DMS153 treated with DMSO at 0.1 percent for 48 hours (cell line): ENCODE results near the gene CARD11.
A peak's percentile ranks its signal among the peaks of the same experiment; 100 is the strongest.
"Not testable (repeated sequence)": the region's sequence is repeated elsewhere in the genome, so short reads cannot be mapped to it uniquely, and the experiment has no call there.

Experiments
- DNase-seq: peaks from one replicate; lab custom pipeline; 2025; ENCODE audit not compliant: unreplicated experiment; lab: John Stamatoyannopoulos, UW

Gene CARD11

DNA sequence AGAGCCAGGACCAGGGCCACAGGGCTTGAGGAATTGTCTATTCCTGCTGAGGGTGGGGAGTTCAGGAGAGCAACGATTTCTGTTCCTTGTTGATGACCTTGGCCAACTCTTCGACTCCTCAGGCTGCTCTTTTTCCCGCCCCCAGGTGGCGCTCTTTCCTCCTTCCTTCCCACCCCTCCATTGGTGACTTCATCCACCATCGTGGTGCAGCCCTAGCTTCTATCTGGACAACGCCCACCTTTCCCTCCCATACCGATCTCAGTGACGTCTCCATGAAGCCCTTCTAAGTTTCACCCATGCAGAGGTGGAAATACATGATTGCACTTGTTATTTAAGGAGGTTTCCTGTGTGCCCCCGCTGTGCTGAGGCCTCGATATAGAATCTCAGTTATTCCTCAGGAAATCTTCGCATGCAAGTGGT lies 22.1 kb upstream of the CARD11 start:
- DNase-seq = no peak

DNA sequence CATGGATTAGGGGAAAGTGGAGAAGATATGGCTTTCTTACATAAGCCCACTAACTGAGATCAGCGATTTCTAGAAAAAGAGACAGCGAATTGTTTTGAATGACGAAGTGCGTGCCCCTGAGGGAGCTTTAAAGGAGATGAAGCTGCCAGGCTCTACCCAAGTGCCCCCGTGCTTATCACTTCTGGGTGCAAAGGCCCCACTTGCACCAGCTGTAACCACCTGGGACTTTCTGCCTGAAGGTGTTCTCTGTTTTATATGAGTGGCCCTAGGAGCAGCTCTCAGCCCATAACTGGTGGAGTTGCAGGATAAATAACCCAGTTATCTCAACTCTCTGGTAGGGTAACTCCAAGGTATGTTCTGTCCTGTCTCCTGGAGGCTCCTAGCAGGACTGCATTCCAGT lies 20.4 kb upstream of the CARD11 start:
- DNase-seq = no peak

DNA sequence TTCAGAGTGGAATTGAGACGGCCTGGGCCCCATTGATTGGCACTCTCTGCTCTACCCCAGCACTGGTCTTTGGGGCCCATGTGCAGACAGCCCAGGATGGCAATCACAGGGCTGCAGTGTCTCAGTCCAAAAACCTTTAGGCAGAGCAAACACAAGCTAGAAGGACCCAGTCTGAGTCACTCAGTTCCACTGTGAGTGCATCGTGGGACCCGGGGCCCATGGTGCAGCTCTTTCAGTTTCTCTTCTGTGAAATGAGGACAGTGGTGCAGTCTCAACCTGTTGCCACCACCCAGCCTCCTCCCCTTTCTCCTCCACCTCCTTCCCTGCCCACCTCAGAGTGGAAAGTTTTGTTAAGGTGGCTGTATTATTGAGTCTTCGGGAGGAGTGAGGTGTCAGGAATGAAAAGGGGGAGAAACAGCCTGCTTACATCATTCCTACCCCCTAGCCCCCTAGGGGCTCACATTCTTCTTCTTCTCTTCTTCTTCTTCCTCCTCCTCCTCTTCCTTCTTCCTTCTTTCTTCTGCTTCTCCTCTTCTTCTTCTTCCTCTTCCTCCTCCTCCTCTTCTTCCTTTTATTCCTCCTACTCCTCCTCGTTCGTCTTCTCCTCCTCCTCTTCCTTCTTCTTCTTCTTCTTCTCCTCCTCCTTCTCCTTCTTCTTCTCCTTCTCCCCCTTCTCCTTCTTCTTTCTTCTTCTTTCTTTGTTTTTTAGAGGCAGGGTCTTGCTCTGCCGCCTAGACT lies 19.5 kb upstream of the CARD11 start:
- no peak for DNase-seq

DNA sequence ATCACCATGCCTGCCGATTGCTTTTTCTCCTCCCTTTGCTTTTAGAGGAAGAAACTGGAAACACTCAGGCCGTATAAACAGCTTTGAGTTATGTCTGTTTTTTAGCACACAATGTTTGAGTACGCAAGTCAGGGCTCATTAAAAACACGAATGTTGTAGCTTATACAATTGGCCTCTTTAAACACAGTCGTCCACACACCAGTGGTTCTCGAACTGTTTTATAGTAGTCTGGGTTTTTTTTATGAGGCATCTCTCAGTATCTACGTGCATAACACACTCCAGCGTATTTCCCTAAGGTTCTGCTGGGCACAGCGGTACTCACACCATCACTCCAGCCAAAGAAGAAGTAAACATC lies 13.4 kb upstream of the CARD11 start:
- peak; percentile 75 for DNase-seq

DNA sequence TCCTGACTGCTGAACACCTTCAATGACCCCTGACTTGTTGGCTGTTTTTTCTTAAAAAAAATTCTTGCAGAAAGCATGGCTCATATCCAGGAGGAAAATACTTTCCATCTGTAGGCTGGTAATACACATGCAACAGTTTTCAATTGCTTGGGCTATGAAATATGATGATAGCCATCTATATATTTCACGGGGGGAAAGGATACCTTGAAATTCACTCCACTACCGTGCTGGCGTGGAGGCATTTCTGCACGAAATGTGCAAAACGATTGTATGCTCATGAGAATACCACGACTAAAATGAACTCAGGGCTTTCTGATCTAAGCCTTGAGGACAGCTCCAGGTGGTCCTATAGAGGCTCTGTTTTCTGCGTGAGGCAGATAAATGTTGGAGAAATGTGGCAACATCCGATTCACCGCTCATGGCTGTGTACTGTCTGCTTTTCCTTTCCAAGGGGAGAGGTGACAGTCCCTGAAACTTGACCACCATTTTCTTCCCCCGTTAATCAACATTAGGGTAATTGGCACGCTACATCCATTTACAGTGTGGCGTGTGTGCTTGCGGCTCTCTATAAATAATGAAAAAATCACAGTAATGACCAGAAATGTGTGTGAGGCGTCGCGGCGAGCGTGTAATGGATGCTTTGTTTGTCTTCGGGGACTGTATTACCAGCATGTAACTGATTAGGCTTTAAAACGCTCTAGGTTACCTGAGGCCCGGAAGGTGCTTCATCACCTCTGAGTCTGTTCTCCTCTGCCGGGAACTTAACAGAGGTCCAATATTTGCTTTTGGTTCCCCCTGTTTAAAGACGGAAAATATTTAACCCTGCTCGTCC lies 12.8 kb upstream of the CARD11 start:
- DNase-seq = no peak

DNA sequence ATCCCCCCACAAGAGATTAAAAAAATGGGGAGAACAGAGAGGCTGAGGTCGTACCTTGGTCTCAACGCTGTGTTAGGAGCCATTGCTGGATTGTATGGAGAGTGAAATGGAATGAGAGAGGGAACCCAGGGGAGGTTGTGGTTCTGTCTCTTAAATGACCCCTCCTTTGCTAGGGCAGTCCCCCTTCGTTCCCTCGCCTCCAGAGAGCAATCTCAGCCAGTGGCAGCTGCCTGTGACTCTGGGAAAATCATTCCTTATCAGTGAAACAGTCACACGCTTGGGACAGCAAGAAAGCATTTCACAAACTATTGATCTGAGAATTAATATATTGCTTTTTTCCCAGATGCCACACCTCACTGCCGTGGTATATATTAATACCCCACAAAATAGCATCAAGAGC lies 12.0 kb upstream of the CARD11 start:
- DNase-seq = no peak

DNA sequence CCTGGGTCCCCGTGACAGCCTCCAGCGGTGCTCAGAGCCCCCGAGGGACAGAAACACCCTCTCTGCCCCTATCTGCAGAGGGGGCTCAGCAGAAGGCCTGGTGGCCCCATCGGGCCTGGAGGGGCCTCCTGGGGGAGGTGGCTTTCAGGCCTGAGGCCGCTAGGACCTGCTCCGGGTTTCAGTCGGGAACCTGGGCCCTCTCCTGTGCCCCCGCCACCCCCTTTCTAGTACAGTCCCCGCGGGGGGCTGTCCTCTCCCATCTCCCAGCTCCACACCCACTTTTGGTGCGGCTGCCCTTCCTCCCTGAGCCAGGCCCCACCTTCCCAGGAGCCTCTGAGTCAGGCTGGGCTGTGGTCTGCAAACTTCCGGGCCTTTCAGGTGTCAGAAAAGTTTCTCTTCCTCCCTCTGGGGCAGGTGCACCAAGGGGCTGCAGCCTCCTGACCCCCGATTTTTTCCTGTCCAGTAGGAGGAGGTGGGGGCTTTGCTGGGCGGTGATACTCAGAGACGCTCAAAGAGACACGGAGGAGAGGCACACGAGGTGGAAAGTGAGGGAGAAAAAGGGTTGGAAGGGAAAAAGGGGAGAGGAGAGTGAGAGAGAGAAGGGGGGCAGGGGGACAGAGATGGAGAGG lies 692 bp downstream of the CARD11 start:
- DNase-seq = no peak

DNA sequence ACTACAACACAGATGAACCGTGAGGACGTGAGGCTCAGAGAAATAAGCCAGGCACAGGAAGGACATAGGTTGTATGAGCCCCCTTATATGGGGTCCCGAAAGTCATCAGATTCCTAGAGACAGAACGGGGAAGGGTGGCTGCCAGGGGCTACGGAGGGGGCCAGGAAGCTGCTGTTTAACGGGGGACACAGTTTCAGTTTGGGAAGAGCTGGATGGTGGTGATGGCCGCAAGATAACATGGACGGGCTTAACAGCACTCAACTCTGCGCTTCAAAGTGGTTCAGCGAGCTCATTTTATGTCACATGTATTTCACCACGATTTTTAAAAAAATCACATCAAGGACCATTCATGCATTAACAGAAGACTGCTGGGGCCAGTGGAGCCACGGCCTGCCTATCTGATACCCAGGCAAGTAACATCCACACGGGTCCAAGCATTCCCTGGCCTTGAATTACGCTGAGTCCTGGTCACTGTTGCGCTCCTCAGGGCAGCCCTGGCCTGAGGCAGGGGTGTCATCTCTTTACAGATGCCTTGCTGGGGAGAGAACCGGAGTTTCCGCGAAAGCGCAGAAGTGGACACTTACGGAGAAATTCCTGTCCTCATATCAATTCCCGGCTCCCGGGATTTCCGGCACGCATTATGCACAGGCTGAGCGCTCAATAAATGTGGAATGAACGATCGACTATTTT lies 1.5 kb downstream of the CARD11 start:
- DNase-seq = no peak

DNA sequence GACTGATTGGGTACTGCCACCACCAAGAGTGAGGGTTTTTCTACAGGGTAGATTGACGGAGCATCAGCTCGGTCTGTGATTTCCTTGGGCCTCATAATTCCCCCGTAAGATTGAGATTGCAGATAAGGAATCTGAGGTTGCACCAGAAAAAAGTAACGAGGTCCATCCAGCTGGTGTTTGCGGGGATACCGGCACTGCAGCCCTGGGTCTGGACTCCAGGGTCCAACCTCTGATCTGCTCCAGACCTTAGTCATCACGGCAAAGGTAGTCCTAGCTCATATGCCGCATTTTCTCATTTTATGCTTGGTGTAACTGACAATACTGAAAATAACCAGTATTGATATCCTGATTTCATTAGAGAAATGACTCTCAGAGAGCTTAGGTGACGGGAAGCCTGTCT lies 3.9 kb downstream of the CARD11 start:
- no peak for DNase-seq

DNA sequence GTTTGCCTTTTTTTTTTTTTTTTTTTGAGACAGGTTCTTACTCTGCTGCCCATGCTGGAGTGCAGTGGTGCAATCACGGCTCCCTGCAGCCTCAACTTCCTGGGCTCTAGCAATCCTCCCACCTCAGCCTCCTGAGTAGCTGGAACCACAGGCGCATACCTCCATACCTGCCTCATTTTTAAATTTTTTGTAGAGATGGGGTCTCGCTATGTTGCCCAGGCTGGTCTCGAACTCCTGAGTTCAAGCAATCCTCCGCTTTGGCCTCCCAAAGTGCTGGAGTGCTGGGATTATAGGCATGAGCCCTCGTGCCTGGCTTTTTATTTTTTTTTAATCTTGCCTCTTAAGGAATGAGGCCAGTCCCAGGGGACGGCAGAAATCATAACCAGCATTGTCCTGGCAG lies 5.7 kb downstream of the CARD11 start:
- DNase-seq = not testable (repeated sequence)

DNA sequence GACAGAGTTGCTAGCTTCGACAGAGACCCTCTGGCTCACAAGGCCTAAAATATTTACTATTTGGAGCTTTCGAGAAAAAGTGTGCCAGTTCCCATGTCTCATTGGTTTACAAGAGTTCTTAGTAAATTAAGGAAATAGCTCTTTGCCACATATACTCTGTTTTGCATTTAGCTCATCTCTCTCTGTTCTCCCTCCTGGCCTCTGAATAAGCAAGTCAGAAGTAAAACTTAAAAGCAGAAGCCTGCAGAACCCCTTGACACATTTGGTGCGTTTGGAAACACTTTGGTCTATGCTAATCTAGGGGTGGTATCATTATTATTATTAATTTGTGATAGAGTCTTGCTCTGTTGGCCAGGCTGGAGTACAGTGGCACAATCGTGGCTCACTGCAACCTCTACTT lies 6.4 kb downstream of the CARD11 start:
- no peak for DNase-seq

DNA sequence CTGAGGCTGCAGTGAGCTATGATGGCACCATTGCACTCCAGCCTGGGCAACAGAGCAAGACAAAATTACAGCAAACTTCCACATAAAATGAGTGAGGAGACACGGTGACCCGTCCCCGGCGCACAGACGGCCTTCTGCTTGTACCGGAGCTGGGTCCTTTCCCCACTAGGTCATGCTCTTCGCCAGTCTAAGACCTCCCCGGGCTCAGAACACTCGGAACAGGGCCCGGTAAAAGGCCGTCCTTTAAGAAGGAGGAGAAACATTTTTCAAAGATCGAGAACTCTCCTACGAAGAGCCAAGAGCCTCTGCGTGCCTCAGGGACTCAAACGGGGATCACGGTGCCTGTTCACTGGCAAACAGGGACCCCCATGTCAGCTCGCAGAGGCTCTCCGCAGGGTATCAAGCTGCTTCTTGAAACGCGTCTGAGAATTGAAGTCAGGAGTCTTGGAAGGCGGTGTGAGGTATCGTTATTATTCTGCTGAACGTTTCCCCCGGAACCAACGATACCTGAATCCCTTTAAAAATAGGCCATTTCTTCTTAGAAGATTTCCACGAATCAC lies 9.0 kb downstream of the CARD11 start:
- DNase-seq = no peak

DNA sequence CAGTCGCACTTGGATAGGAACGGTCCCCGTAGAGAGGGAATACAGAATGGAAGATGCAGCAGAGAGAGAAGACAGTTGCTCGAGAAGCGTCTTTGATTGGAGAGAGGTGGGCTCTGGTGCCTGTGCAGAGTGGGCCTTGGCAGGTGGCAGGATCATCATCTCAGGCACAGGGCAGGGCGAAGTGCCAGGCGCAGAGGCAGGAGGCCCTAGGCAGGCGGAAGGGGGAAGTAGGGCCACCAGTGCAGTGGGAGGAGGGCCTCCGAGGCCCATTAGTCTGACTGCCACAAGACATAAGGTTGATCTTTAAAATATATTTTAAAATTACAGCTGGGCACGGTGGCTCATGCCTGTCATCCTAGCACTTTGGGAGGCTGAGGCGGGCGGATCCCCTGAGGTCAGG lies 10.1 kb downstream of the CARD11 start:
- DNase-seq = no peak

DNA sequence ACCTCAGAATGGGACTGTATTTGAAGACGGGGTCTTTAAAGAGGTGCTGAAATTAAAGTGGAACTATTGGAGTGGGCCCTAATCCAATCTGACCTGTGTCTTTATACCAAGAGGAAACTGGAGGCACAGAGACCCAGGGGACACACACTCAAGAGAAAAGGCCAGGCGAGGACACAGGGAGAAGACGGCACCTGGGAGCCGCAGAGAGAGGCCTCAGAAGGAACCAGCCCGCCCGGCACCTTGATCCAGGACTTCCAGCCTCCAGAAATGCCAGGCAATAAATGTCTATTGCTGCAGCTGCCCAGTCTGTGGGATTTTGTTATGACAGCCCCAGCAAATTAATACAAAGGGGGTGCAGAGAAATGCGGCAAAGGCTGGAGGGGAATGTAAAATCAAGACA lies 10.5 kb downstream of the CARD11 start:
- DNase-seq = no peak

DNA sequence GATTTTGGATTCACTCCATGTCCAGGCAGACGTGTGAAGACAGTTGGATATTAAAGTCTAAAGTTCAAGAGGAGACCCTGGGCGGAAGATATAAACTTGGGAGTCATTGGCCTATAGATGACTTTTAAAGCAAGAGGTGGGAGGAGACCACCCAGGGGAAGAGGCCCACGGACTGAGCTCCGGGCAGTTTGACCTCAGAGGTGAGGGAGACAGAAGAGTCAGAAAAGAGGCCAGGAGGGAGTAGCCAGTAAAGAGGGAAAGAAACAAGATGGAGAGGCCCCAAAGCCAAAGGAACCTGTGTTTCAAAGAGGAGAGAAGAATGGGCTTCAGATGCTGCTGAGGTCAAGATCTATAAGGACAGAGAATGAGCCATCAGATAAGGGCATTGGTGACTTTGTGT lies 11.4 kb downstream of the CARD11 start:
- no peak for DNase-seq

DNA sequence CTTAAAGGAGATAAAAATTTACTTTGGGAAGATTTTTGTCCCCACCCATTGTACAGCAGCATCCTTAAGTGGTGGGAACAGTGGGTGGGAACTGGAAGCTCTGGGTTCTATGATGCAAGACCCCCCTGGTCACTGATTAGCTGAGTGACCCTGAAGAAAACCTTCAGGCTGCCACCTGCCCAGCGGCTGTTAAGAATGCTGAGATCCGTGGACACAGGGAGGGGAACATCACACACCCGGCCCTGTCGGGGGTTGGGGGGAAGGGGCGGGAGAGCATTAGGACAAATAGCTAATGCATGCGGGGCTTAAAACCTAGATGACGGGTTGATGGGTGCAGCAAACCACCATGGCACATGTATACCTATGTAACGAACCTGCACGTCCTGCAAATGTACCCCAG lies 14.5 kb downstream of the CARD11 start:
- no peak for DNase-seq

DNA sequence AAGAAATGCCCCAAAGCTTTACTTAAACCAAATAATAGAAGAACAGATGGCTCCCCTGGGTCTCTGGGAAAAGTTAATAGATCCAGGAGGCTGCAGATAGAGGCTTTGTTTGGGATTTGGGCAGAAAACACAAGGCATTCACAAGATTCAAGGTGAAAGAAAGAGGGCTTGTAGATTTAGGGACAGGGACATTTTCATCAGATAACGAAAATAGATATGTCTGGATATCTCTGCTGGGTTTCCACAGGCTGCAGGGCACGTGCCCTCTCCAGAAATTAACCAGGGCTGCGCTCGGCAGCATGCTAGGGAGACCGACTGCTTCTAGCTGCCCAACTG lies 14.9 kb downstream of the CARD11 start:
- DNase-seq = no peak

DNA sequence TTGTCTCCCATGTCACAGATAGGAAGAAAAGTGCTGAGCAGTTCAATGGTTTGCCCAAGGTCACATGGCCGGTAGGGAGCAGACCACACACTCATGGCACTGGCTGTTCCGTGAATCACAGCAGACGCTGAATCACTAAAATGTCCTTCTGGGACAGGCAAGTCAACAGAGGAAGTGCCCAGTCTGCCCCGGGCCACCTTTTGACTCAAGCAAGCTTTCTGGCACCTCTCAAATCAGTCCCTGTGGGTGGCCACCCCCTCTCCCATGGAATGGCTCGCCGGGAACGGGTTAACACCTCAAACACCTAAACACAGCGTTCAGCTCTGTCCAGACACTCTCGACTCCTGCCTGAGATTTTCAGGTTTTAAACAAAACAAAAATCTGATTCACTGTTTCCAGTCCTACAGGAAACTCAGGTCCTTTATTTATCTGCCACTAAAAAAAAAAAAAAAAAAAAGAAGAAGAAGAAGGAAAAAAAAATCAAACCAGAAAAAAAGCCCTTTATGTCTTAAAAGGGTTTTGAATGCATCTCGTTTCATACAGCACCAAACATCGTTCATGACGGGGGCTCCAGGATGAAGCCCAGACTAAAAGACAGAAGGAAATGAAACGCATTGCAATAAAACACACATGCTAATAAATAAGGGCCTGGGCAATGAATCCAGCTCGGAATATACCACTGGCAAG lies 15.5 kb downstream of the CARD11 start:
- DNase-seq = no peak

DNA sequence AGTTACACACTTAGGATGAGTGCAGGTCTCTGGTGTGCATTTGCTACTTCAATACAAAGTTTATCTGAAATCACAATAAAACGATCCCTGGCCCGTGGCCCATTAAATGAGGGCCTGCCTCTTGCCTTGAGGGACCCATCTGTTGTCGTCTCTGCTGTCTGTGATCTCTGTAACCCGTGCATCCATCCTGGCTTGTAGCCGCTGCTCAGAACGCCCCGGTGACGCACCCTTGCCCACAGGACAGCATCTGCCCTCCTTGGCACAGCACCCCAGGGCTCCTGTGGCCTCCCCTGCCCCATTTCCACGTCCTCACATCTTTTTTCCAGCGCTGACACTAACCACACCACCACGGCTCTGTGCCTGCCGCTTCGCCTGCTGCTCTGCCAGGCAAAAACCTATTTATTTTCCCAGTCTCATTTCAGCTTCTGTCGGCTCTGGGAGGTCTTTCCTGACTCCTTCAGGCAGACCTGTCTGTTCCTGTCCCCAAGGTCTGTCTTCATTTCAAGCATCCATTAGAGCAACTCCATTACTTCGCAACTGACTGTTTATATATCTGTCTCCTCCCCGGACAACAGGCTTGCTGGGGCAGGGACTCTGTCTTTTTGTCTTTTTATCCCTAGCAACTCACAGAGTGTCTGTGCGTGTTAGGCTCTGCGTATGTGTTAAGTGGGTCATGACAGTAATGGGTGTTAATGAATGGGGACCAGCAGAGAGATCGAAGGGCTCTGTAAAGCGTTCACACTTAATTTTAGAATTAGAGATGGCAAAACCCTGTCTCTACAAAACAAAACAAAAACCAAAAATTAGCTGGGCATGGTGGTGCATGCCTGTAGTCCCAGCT lies 16.4 kb downstream of the CARD11 start:
- DNase-seq = no peak

DNA sequence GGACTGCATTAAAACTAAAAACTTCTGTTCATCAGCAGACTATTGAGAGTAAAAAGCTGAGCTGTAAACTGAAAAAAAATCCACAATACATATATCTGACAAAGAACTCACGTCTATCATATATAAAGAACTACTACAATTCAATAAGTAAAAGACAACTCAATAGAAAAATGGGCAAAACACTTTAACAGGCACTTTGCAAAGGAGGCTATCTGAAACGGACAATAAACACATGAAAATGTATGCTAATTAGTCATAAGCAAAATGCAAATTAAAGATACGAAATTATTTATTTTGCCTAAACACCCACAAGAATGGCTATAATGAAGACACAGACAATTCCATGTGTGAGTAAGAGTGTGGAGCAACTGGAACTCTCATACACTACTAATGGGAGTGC lies 18.1 kb downstream of the CARD11 start:
- DNase-seq = no peak
